Kidney (tissue), 14 donors: Measurements from ENCODE around the gene TOMM34. TPM values are rescaled to one million over a fixed set of nuclear protein-coding genes. Genes with fewer than 3 reads are reported as not detected.

Experiments
- DNase-seq, 5 donors: peaks; one replicate each; pipeline ENCODE4 v3.0.0-alpha.2; 2013 to 2020
- FAIRE-seq: peaks from 2 replicates; lab custom pipeline; 2012; peaks lifted over from hg19 to GRCh38; lab: Jason Lieb, UNC
- H3K27ac ChIP-seq, 2 donors: one replicate each; pipeline ENCODE4 v1.7.0; 2013; ENCODE audit warnings: low read depth in 2 of 2, low read length in 2 of 2, inconsistent platforms in 1 of 2
- H3K27me3 ChIP-seq: one replicate; pipeline ENCODE4 v1.7.1; 2013; ENCODE audit warnings: low read length, inconsistent platforms; ENCODE audit not compliant: control insufficient read depth, insufficient read depth
- H3K36me3 ChIP-seq, 3 donors: one replicate each; pipeline versions ENCODE4 v1.7.0 to v1.7.1; 2013; ENCODE audit warnings: low read length in 3 of 3, control low read depth in 1 of 3, inconsistent platforms in 1 of 3; ENCODE audit not compliant: insufficient read depth in 3 of 3, control insufficient read depth in 2 of 3
- H3K4me1 ChIP-seq, 3 donors: one replicate each; pipeline versions ENCODE4 v1.7.0 to v1.7.1; 2013; ENCODE audit warnings: low read length in 3 of 3, inconsistent platforms in 1 of 3, low read depth in 1 of 3; ENCODE audit not compliant: control insufficient read depth in 2 of 3, insufficient read depth in 2 of 3
- H3K4me3 ChIP-seq, 3 donors: one replicate each; pipeline versions ENCODE4 v1.7.0 to v1.8.1; 2013; ENCODE audit warnings: low read length in 3 of 3, control low read depth in 1 of 3, inconsistent platforms in 1 of 3
- H3K9ac ChIP-seq, 3 donors: one replicate each; pipeline versions ENCODE4 v1.7.0 to v1.7.1; 2013; ENCODE audit warnings: low read length in 3 of 3, control low read depth in 1 of 3, inconsistent platforms in 1 of 3
- H3K9me3 ChIP-seq, 3 donors: one replicate each; pipeline versions ENCODE4 v1.7.0 to v1.7.1; 2013; ENCODE audit warnings: low read length in 3 of 3, control low read depth in 1 of 3, inconsistent platforms in 1 of 3; ENCODE audit not compliant: control insufficient read depth in 2 of 3, insufficient read depth in 1 of 3
- CTCF ChIP-seq: IDR thresholded peaks from 3 replicates; pipeline ENCODE4 v1.5.1; 2012; ENCODE audit warnings: mild to moderate bottlenecking, moderate library complexity, borderline replicate concordance; ENCODE audit not compliant: insufficient read depth; ENCODE audit errors: extremely low read depth
- intact Hi-C: fragments of 100-400 bp; cut with DNase I; formaldehyde crosslinking; loops from one replicate; pipeline ENCODE4 v1.11.1; 2022
- polyA plus RNA-seq: library from polyadenylated mRNA; stranded (reverse); fragments of 350-450 nt; fragmentation: Illumina TruSeq; extraction: RNeasy Lipid Tissue Mini Kit (QIAGEN cat#74804); gene quantifications from one replicate; pipeline ENCODE4 v1.2.3, GENCODE V29; 2014; ENCODE audit warnings: low read depth, low replicate concordance; ENCODE audit not compliant: insufficient read depth
- total RNA-seq: library from RNA; stranded (reverse); fragmentation: NEBNext Ultra II Directional; extraction: Animal tissue kit (Norgen Biotek cat#: 25700); gene quantifications from one replicate; pipeline ENCODE4 v1.2.1, GENCODE V29; 2021
- donor health status: control.
- donor health status: control.
- donor health status: control.
- donor health status: control.
- donor health status: control.
- donor health status: DM: yes; HTN: yes; CAD: no.
- donor health status: Normal renal cell carcinoma (clear cell type).

The TOMM34 gene
- total and polyA plus RNA-seq, 2 donors from 2014 or later = 18.8 to 39.6 TPM

GRCh38 chr20:44967207-44967807, 7.1 kb upstream of the TOMM34 start:
- no peaks in the 10 kb centered on the region for H3K9me3 ChIP-seq
- DNase-seq (no peak), FAIRE-seq (no peak)
- peak overlapping the region; percentile 82 to 94 (median 85) for H3K9ac ChIP-seq
- H3K27me3 ChIP-seq = no peaks in the 10 kb centered on the region
- intact Hi-C loops = no loop called here
- H3K36me3 ChIP-seq = no peaks in the 10 kb centered on the region
- peaks cover 0 to 10% (median 4%) of the 10 kb centered on the region in 3 donors for H3K4me1 ChIP-seq
- H3K4me3 ChIP-seq = peak overlapping the region; percentile 75 to 92 (median 91)
- no peak for TF ChIP-seq CTCF
- no peak overlapping the region for H3K27ac ChIP-seq

DNA sequence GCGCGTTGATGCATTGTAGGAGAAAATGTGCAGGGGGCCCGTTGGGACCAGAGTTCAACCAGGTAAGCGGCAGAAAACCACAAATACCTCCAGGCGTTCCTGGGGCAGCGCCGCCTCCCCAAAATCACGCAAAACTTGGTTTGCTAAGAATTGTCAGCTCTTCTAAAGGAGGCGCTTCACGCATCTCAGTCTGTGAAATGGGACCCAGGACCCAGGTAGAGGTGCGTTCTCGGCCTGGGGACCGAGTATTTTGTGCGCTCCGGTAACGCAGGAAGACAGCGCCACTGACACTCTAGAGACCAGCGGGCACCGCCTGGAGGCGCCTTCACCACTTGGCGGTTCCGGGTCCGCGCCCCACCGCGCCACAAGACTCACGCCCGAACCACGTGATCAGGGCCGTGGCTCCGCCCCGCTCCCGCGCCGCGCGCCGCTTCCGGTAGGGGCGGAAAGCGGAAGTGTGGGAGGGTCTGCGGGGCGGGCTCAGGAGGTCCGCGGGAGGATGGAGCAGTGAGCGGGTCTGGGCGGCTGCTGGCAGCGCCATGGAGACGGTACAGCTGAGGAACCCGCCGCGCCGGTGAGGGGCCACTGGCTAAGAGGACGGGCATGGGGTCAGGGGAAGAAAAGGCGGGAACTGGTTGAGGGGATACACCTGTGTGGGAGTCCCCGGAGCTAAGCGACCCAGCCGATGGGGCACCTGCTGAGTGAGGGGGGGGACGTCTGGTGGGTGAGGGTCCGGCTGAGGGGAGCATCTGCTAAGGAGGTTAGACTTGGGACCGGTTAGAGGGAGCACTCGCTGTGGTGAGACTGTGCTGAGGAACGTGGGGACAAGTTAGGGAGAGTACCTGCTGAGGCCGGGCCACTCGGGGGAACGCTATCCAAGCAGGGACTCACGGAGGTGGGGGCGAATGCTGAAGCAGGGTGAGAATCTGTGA, 6.1 kb upstream of the TOMM34 start, which contains the start of gene STK4:
TSS of gene STK4 (plus strand) at position 483 of the 932 bp plus-strand sequence. CDS start at position 540, 57 bp downstream.
- Histone ChIP-seq H3K36me3 (no peaks in the 10 kb centered on the region), H3K9me3 (no peaks in the 10 kb centered on the region), H3K27ac (peak within 1 kb of the TSS; percentile 84 to 86), H3K4me1 (peaks cover 0 to 10% (median 4%) of the 10 kb centered on the region in 3 donors), H3K27me3 (no peaks in the 10 kb centered on the region), H3K9ac (peak within 1 kb of the TSS; percentile 82 to 94 (median 92)), H3K4me3 (peak within 1 kb of the TSS; percentile 75 to 94 (median 92))
- intact Hi-C loops = no loop called here
- peak; percentile 94 to 98 (median 97) for DNase-seq
- peak; percentile 39 for TF ChIP-seq CTCF
- no peak for FAIRE-seq

DNA sequence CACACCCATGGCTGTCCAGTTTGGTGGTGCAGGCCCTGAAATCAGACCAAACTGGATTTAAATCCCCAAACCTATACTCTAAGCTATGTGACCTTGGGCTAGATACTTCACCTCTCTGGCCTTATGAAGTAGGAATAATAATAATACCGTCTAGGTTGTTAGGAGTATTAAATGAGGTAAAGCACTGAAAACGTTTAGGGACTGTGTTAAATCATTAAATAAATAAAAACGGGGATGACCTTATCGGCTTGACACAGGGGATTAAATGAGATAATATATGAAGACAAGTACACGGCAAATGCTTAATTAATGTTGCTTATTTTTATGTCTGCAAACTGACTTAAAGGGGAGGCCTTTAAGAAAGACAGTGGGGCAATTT, 5.4 kb upstream of the TOMM34 start:
- intact Hi-C loops = no loop called here
- no peak for TF ChIP-seq CTCF
- DNase-seq = no peak
- H3K36me3 ChIP-seq = no peaks in the 10 kb centered on the region
- H3K27me3 ChIP-seq = no peaks in the 10 kb centered on the region
- H3K4me3 ChIP-seq = peak overlapping the region; percentile 75 to 94 (median 92)
- peaks cover 0 to 10% (median 5%) of the 10 kb centered on the region in 3 donors for H3K4me1 ChIP-seq
- no peak for FAIRE-seq
- H3K27ac ChIP-seq = peak overlapping the region; percentile 84 to 86
- H3K9me3 ChIP-seq = no peaks in the 10 kb centered on the region
- H3K9ac ChIP-seq = peak overlapping the region; percentile 53 to 94 (median 92)
